NCI-H1048 (cell line): ENCODE data around the gene GJC1.

Source experiments
- DNase-seq: peaks from one replicate; lab custom pipeline; 2025; lab: John Stamatoyannopoulos, UW

GJC1 gene

DNA sequence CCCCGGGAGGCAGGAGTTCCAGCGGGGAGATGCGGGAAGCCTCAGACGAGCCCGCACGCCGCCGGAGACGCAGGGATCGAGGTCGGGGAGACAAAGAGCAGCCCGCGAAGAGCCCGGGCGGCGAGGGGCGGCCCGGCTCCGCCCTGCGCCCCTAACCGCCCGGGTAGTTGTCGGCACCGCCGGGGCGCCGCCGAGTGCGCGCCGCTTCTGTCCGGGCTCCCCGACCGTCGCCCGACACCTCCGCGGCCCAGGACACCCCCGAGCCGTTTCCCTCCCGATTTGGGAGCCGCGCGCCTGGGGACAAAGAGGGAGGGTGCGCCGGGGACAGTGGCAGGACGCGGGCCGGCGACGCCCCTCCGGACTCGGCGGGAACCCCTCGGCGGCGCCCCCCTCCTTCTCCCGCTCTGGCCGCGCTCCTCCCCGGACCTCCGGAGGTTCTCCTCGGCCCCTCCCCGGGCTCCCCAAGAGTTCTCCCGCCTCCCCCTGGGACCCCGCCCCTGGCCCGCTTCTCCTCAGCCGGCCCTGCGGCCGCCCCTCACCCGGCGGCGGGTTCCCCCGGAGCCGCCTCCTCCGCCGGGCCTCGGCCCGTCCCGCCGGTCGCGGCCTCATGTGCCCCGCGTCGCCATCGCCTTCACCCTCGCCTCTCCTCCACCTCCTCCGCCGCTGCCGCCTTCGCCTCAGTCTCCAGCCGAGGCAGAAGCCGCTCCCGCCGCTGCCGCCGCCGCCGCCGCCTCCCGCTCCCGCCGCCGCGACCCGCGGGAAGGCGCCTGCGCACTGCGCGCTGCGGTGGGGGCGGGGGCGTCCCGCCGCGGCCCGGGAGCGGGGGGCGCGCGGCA lies at the start of gene GJC1:
Gene GJC1 (minus strand): TSS at position 765 of the 836 bp plus-strand sequence. CDS start 24,470 bp downstream, outside the sequence.
- no peak for DNase-seq

DNA sequence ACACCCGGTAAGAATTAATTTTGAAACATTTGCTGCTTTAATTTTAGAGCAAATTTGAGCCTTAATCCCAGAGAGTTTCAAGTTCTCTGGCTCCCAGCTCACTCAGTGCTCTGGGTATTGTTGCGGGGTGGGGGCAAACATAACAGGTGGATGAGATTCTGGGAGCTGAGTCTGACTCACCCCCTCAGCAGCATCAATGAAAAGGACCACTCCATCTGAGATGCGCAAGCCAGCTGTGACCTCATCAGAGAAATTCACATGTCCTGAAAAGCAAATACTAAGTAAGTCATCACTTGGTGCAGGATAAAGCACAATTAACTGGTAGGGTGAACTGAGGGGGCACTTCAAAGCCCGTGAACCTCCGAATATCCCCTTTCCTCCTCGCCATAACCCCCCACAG lies 49.3 kb upstream of the GJC1 start:
- DNase-seq: no peak

DNA sequence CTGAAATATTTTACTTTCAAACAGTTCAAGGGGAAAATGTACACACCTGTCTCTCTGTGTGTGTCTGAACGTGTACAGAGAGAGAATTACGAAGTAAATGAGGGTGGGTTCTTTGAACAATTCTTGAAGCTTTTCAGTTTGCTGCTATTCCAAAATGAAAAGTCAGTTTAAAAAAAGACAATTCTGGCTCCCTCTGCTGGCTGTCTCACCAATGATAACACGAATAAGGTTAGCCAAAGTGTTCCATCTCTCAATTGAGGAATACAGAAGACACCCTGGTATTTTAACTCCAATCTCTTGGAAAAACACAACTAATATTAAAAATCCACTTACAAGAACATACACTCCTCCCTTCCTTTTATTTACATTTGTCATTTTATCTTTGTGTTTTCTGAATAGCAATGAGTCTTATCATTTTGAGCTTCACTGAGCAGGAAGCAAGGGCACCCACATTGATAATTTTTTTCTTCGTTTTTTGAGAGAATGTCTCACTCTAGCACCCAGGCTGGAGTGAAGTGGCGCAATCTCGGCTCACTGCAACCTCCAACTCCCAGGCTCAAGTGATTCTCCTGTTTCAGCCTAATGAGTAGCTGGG lies 48.6 kb upstream of the GJC1 start:
- no peak for DNase-seq

DNA sequence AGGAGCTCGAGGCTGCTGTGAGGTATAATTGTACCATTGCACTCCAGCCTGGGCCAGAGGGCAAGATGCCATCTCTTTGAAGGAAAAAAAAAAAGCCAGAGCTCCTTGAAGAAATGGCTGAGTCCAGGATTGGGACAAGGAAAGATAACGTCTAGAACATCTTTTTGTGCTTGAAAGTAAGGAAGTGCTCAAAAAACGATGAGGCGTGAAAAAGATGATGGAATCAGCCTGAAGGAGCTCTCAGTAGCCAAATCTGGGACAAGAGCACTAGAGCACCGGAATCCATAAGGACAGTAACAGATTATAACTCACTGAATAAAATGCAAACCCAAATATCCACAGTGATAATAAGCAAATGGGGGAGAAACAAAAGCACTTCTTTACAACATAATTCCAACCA lies 47.0 kb upstream of the GJC1 start:
- no peak for DNase-seq

DNA sequence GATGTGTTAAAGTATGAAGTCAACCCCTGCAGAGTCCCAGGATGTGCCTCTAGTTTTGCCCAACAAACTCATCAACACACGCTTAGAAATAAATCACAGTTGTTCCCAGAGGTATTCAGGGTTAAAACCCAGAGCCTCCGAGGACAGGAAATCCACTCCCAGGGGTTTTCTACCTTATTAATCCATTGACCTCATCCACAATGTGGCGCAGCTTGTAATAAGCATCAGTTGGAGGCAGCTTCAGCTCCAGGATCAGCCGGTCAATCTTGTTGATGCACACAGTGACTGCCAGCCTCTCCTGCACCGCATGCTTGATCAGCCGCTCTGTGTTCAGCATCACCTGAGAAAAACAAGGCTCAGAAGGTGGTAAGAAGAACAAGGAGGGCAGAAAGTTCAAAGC lies 45.7 kb upstream of the GJC1 start:
- DNase-seq: no peak

DNA sequence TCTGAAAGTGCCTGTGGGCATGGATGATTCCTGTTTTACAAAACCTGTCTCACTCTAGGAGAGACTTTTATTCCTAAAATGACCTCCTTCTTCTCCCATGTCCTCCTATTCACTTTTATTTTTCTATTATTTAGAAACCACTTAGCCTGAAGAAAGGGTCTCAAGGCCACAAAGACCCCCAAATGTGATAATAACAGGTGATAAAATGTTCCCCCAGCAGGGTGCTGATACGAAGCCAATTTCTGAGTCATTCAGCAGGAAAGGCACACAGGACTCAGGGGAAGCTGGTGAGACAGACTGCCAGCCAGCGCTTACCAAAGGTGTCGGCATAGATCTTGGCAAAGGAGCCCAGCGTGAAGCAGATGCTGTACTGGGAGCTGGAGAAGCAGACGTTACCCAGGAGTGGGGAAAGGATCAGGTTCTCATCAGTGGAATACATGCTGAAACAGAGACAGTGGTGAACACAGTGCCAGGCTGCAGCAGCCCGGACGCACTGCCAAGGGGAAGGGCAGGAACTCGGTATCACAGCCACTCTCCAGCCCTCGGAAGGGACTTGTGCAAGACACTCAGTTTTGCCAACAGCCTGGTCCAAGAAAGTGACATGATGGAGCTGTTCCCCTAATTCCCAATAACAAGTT lies 42.2 kb upstream of the GJC1 start:
- DNase-seq: no peak

DNA sequence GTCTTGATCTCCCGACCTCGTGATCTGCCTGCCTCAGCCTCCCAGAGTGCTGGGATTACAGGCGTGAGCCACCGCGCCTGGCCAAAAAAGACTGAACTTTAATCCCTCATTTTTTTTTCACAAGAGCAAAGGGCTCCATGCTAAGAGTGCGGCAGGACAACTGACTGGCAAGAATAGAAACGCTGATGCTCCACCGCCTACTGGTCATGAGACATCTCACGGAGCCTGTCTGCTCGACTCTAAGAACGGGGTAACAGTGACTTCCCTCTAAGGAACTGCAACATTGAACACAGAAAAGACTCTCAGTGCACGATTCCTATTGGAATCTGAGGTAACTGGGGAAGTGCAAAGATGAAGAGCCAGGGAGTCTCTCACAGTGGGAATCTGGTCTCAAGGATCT lies 41.5 kb upstream of the GJC1 start:
- DNase-seq: no peak

DNA sequence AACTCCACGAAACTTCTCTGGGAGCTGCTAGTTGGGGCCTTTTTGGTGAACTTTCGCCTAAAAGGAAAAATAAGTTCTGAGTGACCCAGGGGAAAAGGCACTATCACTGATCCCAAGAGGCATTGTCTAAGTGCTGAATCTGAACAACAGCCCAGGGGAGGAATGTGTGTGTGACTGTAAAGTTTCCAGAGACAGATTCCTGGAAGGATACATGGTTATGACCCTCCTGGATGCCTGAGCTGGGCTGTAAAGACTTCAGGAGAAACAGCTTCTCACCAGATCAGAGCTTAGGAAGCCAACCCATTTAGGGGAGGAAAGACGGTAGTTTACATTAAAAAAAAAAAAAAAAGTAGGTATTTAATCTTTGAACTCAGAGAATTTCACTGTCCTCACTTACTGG lies 37.8 kb upstream of the GJC1 start:
- no peak for DNase-seq

DNA sequence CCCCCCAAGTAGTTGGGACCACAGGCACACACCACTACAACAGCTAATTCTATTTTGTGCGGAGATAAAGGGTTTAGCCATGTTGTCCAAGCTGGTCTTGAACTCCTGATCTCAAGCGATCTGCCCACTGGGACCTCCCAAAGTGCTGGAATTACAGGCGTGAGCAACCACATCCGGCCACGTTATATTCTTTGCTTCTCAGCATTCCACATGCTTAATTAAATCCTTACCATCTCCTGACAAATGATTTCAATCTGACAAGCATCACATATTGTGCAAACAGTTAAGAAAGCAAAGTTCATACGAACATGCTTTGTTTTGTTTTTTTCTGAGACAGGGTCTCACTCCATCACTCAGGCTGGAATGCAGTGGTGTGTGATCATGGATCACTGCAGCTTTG lies 35.8 kb upstream of the GJC1 start:
- DNase-seq: no peak

DNA sequence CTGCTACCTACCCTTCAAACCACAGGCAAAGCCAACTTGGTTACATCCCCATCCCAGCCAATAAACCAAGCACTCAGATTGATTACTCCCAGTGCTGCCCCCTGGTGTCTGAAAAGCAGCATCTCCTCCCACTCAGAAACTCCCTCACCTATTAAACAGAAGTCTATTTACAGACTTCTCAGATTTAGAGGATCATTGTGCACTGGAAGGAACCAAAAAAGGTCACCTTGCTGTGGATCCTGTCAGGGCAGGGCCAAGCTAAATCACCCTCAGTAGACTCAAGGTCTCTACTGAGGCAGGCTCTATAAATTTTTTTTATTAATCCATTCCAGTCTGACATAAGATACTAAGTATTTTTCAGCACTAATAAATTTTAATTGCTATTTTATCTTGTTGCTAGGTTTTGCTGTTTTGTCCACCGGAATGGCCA lies 35.2 kb upstream of the GJC1 start:
- peak; percentile 65 for DNase-seq

DNA sequence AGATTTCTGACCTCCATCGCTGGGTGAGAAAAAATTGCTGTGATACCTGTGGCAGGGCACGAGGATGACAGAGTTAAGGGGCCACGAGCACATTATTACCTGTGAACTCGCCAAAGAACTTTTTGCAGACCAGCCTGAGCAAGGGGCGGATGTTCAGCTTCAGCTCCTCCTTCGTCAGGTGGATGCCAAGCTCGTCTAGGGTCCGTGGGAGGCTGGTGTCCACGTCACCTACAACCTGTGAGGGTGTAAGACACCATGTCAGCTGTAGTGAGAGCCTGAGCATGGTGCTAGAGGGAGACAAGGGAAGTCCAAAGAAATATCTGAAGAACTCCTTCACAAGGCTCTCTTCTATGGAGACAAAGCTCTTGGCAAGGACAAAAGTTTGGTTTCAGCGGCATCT lies 34.7 kb upstream of the GJC1 start:
- DNase-seq: no peak

DNA sequence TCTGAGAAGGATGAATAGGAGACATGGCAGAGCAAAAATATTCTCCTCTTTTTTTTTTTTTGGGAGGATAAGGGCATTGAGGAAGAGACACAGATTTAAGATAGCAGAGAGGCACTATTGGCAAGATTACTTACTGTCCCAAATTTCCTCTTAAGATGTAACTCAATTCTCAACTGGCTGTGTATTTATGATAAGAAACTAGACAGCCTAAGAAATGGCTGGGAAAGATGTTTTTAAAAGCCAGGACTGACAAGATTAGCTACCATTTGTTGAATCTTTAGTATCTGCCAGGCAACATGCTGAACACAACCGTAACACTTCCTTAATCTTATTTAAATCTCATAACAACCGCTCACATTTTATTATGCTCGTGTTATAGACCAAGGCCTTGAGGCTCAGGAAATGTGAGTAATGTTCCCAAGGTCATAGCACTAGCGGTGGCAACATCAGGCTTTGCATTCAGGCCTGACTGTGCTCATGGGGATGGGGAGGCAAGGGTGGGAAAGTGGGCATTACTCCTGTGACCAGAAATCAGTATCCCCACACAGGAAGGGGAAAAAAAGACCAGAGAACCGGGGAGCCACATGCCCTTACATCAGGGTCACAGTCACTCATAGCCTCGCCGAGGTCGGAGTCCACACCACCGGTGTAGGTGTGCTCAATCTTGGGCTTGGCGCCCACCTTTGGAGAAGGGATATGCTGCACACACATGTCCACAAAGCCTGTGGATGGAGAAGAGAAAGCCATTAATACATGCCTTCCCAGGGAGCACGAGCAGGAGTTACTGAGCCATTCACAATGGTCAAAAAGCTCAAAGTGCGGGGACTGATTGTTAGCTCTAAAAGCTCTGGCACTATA lies 33.2 kb upstream of the GJC1 start:
- DNase-seq: no peak

DNA sequence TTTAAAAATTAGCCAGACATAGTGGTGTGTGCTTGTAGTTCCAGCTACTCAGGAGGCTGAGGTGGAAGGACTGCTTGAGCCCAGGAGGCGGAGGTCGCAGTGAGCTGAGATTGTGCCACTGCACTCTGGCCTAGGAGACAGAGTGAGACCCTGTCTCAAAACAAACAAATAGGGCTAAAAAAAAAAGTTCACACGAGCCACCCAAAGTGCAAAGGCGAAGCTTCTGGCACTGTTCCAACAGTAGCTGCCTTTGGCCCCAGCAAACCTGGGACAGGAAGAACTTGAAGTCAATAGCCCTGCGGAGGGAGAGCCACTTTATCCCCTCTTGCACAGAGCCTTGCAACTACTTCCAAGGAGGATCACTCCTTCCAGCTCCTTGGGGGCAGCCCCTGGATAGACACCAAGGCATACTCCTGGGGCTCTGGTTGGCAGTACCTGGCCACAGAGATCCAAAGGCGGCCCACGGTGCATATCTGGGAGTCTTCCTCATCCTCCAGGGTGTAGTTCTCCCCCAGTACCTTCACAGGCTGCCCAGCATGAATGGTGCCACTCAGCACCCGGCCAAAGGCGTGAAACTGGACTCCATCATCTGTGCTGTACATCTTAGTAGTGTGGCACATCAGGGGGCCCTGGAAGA lies 32.3 kb upstream of the GJC1 start:
- DNase-seq: no peak

DNA sequence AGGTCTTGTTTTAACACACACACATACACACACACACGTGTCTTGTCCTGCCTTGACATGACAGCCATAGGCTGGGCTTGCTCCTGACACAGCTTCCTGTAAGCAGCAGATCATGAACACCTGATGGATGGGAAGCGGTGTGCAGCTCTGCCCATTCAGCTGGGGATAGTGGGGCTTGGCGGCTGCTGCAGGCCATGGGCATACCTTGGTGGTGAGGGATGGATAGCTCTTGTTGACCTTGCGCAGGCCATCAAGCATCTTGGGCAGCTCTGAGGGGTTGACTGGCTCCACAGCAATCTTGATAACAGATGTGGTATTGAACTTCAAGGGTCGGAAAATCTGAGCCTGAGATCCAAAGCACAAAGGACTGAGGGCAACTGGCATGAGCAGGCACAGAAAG lies 29.6 kb upstream of the GJC1 start:
- no peak for DNase-seq

DNA sequence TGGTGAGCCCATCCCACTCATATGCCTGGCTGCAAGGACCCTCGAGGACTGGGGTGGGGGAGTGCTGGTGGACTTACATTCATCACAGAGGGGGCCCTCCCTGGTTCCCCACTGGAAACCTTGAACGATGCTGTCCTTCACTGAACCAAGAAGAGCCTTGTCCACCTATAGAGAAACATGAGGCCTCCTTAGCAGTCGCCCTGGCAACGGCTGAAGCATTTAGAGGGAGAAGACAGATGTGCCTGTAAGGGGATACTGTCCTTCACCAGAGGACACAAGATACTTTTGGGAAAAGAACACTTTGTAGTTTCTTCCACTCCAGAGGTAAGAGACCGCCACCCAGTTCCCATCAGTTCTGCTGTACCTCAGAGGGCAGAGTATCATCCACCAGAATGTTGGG lies 24.1 kb upstream of the GJC1 start:
- no peak for DNase-seq

DNA sequence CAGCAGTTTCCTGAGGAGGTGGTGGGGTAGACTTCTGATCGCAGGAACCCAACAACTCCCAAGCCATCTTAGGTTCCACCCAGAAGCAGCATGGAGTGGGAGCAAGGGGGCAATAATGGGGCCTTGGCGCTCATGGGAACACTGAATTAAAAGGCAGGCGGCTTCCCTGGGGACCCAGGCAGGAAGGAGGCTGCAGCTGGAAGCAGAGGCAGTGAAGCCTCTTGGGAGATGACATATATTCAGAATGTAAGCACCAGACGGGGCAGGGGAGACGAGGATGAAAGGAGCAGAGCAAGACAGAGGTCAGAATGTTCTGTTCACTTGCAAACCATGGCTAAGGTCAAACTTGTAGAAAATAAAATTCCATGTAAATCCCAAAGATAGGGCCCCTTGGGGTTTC lies 20.5 kb upstream of the GJC1 start:
- no peak for DNase-seq

DNA sequence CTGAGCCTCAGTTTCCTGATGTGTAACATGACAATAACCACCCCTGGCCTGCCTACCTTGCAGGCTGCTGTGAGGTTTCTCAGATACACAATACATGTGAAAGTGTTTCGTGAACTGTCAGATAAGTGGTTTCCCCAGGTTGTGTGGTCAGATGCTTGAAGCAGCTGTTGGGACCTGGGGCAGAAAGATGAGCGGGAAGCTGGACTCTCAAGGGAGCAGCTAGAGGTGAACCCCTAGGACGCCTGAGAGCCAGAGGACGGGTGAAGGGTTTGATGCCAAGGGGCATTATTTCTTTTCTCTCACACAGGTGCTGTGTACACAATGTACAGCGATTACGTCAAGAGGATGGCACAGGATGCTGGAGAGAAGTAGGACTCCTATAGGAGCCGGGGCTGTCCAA lies 19.9 kb upstream of the GJC1 start:
- DNase-seq: no peak

DNA sequence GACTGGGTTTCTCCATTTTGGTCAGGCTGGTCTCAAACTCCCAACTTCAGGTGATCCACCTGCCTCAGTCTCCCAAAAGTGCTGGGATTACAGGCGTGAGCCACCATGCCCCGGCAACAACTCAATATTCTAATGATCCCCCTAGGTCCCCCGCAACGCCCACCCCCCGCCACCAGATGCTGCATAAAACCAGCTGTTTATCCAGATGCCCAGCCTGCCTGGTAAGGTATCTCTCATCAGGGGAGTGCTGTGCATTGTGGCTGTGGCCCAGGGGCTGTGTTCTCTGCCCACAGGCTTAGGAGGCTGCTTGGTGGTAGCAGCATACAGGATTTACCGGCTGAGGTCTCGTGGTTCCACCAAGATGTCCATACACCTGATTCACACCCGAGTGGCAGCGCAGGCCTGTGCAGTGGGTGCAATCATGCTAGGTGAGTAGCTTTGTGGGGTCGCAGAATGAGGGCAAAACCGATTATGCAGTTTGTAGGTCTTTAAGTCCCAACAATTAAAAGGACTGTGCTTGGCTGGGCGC lies 18.9 kb upstream of the GJC1 start:
- DNase-seq: no peak

DNA sequence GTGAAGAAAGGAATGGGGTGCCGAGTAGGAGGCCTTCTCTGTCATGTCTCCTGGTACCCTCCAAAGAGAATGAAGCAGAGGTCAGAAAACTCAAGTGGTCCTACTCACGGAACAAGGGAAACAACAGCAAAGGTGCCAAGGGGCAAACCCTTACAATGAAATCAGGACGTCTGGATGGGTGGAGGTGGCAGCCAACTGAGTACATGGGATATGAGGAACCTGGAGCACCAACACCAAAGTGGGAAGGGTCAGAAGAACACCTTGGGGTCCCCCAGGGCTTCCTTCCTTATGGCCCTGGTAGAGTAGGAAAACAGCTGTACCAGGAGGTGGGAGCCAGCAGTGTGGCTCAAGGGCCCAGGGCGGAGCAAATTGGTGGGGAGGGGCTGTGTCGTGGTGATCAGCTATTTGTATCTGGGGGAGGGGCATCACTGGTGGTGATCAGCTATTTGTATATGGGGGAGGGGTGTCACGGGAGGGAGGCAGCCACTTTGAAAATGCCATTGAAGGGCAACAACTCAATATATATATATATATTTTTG lies 18.2 kb upstream of the GJC1 start:
- DNase-seq: no peak

DNA sequence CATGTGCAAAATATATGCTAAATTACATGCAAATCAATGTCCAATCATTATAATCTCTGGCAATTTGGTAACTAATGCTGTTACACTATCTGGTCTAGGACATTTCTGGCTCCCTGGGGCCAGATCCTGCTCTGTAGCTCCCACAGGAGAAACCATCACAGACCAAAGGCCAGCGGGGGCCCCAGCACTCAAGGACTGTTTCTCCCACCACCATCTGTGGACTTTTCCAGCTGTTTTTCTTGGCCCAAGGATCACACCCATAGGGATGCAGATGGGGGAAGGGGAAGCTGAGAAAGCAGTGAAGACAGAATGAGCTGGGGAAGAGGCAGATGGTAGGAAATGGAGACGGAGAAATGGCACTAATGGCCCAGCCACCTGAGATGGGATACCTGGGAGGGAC lies 17.5 kb upstream of the GJC1 start, which contains the start of gene HIGD1B:
Gene HIGD1B (plus strand): TSS at position 298 of the 400 bp plus-strand sequence. CDS start 270 bp downstream, outside the sequence.
- no peak for DNase-seq

DNA sequence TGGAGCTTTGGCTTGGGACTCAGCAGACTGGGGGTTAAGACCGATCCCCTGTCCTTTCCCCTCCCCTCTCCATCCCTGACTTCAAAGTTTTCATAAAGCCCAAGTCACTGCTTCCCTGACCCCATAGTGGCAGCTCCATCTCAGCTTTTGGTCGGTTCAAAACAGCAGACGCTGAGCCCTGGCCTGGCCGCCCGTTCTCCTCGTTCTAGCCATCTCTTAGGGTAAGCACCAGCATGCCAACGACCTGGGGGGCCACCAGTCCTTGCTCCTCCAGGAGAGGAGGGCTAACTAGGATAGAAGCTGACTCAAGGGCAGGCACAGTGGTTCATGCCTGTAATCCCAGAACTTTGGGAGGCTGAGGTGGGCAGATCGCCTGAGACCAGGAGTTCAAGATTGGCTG lies 16.1 kb upstream of the GJC1 start:
- DNase-seq: no peak
